ENCODE measurements around the gene PPP2R5C.
"Not testable (repeated sequence)": the region's sequence is repeated elsewhere in the genome, so short reads cannot be mapped to it uniquely, and the experiment has no call there.

Gene PPP2R5C

DNA sequence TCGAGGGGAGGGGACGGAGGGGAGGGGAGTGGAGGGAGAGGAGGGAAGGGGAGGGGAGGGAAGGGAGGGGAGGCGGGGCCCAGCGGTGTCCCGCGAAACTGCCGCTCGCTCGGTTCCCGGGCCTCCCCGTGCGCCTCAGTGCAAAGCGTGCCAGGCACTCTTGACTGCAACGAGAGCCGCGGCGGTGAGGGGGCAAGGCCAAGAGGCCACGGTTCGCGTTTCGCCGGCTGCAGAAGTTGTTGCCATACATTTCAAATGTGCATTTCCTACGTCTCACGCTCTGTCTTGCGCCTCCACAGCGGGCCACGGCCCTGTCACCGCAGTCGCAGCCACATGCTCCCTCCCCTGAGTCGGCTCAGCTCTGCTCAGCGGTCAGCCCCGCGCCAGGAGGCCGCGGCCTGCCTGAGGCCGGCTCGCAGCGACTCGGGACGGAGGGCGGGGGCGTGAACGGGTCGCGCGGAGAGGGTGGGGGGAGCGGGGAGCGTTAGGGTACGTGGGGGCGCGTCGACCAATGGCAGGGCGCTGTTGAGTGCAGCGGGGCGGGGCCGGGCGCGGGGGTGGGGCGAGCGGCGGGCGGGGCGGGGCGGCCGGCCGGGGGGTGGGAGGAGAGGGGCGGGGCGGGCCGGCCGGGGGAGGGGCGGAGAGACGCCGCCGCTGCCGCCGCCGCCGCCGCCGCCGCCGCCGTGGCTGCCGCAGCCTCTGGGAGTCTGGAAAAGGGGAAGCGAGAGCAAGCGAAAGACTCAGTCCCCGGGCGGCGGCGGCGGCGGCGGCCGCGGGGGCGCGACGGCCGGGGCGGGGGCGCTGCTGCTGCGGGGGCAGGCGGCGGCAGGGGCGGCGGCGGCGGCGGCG is at the start of gene PPP2R5C:
TSS of gene PPP2R5C (plus strand) at position 678 of the 849 bp plus-strand sequence. CDS start 185 bp downstream, outside the sequence.
- peak; percentile 59 for DNase-seq

DNA sequence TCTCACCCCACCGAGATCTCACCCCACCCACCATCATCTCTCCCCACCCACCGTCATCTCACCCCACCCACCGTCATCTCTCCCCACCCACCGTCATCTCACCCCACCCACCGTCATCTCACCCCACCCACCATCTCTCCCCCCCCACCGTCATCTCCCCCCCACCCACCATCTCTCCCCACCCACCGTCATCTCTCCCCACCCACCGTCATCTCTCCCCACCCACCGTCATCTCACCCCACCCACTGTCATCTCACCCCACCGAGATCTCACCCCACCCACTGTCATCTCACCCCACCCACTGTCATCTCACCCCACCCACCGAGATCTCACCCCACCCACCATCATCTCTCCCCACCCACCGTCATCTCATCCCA is 49.7 kb upstream of the PPP2R5C start:
- not testable (repeated sequence) for DNase-seq

DNA sequence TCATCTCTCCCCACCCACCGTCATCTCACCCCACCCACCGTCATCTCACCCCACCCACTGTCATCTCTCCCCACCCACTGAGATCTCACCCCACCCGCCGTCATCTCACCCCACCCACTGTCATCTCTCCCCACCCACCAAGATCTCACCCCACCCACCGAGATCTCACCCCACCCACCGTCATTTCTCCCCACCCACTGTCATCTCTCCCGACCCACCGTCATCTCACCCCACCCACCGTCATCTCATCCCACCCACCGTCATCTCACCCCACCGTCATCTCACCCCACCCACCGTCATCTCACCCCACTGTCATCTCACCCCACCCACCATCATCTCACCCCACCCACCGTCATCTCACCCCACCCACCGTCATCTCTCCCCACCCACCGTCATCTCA is 49.2 kb upstream of the PPP2R5C start:
- DNase-seq: not testable (repeated sequence)

GRCh38 chr14:101713091-101713490 is 48.4 kb upstream of the PPP2R5C start:
- DNase-seq: not testable (repeated sequence)

DNA sequence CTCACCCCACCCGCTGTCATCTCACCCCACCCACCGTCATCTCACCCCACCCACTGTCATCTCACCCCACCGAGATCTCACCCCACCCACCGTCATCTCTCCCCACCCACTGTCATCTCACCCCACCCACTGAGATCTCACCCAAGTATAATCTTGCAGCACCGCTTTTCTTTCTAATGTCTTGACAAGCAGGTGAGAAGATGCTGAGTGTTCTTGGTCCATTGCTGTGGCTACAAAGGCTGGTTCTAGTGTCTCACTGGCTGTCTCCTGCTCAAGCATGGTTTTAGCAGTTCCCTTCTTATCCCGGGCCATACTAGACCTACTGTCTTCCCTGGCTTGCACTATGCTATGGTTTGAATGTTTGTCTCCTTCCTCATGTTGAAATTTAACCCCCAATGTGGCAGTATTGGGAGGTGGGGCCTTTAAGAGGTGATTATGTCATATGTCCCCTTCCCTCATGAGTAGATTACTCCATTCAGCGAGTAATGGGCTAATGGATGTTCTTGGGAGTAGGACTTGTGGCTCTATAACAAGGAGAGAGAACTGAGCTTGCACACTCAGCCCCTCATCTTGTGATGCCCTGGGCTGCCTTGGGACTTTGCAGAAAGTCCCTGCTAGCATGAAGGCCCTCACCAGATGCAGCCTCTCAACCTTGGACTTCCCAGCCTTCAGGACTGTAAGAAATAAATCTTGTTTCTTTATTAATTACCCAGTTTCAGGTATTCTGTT is 47.7 kb upstream of the PPP2R5C start:
- DNase-seq: no peak

GRCh38 chr14:101714394-101714793 is 47.1 kb upstream of the PPP2R5C start:
- DNase-seq: no peak

DNA sequence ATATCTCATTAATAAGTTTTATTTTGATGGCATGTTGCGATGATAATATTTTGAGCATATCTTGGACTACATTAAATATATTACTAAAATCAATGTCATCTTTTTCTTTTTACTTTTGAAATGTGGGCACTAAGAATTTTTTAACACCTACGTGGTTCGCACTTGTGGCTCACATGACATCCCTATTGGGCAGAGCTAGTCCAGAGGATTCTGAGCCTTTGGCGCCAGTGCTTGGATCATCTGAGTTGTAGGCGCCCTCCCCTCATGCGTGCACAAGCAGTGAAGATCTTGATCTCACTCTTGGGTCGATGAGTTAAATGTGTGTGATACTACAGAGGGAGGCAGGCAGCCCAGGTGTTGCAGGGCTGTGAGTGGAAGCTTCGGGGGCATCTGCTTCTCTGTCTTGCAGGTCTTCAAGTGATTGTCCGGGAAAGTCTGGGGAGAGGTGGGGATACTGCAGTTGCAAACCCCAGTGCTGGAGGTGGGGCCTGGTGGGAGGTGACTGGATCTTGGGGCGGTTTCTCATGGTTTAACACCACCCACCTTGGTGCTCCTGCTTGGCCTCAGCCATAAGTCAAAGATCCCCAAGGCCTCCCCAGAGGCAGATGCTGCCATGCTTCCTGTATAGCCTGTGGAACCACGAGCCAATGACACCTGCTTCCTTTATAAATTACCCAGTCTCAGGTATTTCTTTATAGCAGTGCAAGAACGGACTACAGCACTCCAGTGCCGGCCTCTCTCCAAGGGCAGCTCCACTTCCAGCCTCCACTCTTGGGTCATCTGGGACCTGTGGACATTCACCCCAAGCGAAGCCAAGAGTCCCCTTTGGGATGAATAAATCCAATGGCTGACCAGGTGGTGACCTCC is 46.1 kb upstream of the PPP2R5C start:
- no peak for DNase-seq

DNA sequence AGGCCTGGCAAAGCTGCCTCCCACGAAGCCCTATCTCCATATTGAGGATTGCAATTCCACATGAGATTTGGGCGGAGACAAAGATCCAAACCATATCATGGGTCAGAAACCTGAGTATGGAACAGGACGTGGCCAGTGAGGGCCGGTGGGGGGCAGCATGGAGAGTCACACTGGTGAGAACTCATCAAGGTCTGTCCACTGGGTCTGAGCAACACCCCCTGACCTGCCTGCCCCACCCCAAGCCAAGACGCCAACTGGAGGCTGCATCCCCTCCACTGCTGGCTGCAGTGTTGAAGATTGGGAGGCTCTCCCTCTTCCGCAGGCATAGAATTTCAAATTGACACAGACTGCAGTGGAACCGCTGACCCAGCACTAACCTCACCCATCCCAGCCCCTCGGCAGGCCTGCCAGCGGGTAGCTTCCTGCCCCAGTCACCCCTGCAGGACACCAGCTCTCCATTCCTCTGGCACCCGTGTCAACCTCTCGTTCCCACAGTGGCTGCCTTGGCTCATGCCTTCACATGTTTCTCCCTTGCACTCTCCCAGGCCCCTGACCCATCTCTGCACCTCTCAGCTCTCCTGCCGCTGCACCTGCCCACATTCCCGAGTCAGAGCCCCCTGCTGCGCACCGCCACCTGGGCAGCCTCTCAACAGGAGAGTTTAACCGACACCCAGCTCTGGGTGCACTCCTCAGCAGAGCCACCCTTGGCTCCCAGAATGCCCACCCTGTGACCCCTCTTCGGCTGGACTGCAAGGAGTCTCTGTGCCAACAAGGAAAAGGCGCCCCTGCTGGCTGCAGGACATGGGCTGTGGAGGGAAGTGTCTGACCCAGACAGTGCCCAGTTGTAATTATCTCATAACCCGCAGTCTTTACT is 45.2 kb upstream of the PPP2R5C start:
- no peak for DNase-seq

DNA sequence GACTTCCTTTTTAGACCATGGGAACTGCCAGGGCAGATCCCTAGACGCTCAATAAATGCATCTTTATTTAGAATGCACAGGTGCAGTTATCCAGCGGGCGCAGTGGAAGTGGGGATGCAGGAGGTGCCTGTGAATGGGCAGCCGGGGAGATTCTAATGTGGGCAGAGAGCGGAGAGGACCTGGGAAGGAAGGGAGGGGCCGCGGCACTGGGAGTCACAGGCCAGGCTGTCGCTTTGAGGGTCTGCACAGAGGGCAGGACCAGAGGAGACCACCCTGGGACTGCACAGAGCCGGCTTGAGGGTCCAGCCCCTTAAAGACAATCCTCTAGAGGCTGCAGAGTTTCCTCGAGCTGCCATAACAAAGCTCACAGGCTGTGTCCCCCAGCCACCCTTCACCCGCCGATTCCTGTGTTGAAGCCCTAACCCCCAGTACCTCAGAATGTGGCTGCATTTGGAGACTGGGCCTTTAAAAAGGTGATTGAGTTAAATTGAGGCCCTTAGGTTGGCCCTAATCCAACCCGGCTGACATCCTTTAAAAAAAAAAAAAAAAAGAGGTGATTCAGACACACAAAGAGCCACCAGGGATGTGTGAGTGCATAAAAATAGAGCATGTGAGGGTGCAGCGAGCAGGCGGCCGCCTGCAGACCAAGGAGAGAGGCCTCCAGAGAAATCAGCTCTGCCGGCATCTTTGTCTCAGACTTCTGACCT is 44.4 kb upstream of the PPP2R5C start:
- no peak for DNase-seq

DNA sequence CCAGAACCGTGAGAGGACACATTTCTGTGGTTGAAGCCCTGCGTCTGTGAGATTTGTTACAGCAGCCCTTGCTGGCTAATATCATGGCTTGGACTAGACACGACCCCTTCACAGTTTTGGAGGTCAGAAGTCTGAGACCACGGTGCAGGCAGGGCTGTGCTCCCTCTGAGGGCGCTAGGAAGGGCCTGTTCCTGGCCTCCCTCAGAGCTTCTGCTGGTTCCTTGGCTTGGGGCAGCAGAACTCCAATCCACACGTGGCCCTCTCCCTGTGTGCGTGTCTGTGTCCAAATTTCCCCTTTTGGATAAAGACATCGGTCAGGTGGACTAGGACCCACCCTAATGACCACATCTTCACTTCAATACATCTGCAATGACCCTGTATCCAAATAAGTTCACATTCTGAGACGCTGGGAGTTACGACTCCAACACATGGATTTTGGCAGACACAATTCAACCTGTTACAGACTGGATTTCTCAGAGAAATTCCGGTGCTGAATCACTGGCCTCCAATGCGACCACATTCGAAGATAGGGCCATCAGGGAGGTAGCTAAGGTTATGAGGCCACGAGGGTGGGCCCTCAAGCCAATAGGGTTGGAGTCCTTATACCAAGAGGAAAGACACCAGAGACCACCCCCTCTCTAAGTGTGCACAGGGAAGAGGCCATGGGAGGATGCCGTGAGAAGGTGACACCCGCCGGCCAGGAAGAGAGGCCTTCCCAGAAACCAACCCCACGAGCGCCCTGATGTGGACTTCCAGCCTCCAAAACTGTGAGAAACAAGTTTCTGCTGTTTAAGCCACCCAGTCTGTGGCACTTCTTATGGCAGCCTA is 43.6 kb upstream of the PPP2R5C start:
- DNase-seq: no peak

DNA sequence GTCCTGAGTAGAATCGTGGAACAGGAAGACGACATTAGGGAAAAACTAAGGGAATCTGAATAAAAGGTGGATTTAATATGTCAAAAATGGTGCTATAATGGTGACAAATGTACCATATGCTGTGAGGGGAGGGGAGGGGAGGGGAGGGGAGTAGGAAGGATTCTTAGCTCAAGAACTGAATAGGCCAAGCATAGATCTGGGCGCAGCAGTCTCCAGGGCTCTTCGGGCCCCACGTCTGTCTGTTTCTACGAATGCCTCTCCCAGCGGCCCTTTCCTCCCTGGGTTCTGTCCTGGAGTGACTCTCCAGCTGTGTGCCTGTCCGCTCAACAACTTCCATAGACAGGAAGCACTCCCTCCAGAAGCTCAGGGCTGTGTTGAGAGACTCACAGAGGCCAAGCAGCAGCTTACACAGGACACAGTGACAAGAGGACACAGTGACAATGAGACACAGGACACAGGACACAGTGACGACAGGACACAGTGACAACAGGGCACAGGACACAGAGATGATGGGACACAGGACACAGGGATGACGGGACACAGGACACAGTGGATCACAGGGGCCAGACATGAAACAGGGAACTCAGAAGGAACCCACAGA is 42.4 kb upstream of the PPP2R5C start:
- no peak for DNase-seq

DNA sequence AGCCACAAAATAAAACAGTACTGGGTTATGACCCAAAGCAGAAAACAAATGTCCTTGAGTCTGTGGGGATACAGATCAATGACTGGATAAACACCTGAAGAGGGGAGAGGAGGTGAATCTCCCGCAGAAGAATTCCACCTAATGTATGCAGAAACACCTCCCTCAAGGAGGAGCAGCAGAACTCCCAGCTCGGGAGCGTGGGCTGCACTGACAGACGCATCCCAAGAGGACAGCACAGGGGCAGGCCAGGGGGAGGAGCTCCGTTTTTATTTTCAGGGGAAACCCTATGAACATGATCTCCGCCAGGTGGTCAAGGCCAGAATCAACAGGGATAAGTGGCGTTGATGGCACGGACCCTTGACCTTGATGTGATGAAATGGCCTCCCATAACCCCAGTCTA is 41.8 kb upstream of the PPP2R5C start:
- DNase-seq: no peak

- DNase-seq: no peak
These were observed 40.4 kb upstream of the PPP2R5C start for GRCh38 chr14:101721111-101721510.

- peak; percentile 31 for DNase-seq
These were observed 39.4 kb upstream of the PPP2R5C start for GRCh38 chr14:101721951-101722661.

DNA sequence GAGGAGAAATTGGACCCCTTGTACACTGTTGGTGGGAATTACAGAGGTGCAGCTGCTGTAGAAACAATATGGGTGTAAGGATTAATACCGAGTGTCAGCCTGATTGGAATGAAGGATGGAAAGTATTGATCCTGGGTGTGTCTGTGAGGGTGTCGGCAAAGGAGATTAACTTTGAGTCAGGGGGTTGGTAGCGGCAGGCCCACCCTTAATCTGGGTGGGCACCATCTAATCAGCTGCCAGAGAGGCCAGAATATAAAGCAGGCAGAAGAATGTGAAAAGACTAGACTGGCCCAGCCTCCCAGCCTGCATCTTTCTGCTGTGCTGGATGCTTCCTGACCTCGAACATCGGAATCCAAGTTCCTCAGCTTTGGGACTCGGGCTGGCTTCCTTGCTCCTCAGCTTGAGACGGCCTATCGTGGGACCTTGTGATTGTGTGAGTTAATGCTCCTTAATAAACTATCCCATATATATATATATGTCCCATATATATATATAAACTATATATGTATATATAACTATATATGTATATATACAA is 38.4 kb upstream of the PPP2R5C start:
- no peak for DNase-seq

DNA sequence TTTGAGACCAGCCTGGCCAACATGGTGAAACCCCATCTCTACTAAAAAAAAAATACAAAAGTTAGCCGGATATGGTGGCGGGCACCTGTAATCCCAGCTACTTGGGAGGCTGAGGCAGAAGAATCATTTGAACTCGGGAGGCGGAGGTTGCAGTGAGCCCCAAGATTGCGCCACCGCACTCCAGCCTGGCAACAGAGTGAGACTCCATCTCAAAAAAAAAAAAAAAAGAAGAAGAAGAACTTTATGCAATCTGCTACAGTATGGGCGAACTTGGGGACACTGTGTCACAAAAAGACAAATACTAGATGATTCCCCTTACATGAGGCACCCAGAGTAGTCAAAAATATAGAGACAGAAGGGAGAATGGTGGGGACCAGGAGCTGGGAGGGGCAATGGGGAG is 35.9 kb upstream of the PPP2R5C start:
- DNase-seq: not testable (repeated sequence)

GRCh38 chr14:101726295-101726953 is 35.1 kb upstream of the PPP2R5C start:
- no peak for DNase-seq

- DNase-seq: no peak
These were observed 34.6 kb upstream of the PPP2R5C start for GRCh38 chr14:101726954-101727302.
